Measurements from ENCODE around the gene ADSS2.

The ADSS2 gene

DNA sequence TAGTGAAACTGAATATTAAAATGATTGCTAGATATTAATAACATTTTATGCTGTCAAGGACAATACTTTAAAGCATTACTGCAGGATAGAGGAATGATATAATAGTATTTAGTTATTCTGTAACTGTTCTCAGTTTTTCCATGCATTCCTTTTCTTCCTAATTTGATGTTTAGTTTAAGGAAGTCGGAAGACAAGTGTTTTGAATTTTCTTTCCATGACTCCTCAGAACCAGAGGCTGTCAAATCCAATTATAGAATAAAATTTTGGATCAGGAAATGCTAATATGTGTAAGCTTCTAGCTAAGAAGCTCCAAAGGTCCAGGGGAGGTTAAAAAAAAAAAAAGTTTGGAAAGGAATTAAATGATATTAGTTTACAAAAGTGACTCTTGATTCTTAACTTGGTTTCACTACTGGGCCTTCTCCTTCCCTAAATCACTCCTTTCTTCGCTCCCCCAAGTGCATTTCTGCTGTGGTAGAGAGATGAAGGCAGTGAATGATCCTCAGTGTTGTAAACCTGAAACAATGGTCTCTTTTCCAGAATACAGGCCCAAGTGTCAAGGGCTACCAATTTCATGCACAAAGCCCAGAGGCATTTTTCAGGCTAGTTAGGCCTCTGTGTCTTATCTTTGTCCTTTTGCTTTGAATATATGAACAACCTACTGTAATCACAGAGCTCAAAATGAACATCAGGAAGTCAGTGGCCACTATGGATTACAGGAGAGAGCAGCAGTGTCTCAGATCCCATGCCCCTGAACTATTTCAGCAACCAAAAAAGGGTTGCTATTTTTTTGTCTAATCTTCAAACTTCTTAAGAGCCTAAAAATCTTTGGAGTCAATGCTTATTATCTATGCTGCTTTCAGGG is 6.2 kb downstream of the ADSS2 start:
- DNase-seq, result no peak

GRCh38 chr1:244444854-244445253 is 6.9 kb downstream of the ADSS2 start:
- DNase-seq, result no peak

DNA sequence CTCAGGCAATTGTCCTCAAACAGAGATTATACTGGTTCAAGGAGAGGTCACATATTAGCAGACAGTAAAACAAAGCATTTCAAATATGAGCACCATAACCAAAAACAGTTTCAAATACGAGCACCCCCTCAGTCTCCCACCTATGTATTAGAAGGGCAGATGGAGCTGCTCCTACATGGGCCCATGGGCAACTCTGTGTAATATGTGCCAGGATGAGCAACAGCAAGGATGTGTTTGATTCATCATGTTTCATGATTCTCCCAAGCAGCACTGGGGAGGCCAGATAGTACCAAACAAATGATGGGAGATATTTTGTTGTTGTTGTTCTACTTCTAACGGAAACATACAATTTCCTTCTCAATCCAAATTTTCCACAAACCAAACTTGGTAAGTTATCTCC is 8.9 kb downstream of the ADSS2 start:
- no peak for DNase-seq

GRCh38 chr1:244439391-244440032 is 12.2 kb downstream of the ADSS2 start:
- DNase-seq, result no peak

- no peak for DNase-seq
These were observed 14.6 kb downstream of the ADSS2 start for GRCh38 chr1:244437086-244437468.

DNA sequence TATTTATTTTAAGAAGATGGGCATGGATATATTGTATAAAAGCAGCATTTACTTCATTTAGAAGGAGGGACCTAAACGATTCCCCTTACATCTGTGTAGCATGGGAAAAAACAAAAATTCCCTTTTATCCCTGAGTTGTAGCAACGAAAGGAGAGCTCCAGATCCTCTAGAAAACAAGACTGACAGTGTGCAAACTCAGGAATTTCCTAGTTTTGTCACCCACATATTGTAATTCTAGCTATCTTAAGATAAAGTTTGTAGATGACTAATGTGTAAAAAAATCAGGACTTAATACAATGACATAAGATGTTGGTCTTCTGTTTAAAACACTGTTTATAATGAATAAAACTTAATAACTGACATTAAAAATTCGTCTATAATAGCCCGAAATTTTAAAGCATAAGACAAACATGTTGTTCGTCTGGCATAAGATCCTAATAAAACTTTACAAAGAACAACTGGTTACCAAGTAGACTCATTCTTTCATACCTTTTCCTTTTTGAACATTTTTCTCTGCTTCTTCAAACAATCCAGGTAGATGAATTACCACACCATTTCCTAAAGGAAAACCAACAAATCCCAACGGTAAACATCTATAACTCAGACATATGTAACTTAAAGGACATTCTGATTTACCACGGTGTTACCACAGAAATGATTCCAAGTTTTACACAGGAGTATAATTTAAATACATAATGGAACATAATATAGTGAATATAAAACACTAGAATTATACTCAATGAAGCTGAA is 15.2 kb downstream of the ADSS2 start:
- no peak for DNase-seq

DNA sequence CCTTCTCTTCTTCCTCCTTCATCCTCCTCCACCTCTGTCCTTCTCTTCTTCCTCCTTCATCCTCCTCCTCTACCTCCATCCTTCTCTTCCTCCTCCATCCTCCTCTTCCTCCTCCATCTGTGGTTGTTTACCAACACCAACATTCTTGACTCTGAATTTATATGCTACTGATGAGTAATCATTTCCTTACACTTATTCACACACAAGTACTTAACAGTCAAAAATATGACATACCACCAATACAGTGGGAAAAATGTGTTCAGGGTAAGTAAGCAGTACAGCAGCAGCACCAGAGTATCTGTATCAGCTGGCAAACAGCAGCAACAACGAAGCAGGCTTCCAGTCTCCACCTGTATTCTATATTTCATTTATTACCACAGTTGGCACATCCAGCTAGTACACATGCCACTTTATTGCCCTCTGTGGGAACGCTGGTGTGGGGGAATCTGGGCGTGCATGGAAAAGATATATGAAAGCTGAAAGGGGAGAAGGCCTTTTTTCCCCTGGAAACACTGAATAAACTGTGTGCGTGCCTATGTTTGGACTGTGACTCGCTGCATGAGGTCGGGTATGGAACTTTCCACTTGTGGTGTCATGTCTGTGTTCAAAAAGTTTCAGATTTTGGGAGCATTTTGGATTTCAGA is 16.0 kb downstream of the ADSS2 start:
- DNase-seq, result no peak

DNA sequence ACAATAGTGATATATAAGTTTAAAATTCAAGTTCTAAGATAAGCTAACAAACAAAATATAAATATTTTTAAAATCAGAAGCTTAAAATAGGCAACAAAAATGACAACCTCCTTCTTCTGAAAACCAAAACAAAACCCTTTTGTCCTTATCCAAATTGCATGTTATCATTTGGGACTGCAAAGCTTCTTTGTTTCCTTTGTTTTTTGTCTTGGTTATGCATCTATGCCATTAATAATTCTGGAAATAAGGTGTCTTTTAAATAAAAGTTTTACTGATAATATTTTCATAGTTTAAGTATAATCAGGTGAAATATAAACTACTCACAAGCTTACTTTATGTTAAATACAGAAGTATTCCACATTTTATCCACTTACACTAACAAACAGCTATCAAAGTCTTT is 20.5 kb downstream of the ADSS2 start:
- no peak for DNase-seq

DNA sequence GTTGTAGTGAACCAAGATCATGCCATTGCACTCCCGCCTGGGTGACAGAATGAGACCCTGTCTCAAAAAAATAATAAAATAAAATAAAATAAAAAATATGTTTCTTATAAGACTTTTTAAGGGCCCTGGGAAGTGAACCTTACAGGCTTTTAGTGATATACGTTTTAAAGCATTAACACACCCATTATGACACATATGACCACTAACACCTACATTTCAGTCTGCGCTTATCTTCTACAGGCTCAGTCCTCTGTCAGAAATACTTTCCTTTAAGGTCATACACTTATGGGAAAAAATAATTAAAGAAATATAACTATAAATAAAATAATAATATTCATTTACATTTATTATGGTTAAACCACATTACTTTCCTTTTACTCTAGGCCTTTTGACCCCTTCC is 21.9 kb downstream of the ADSS2 start:
- DNase-seq, result no peak

DNA sequence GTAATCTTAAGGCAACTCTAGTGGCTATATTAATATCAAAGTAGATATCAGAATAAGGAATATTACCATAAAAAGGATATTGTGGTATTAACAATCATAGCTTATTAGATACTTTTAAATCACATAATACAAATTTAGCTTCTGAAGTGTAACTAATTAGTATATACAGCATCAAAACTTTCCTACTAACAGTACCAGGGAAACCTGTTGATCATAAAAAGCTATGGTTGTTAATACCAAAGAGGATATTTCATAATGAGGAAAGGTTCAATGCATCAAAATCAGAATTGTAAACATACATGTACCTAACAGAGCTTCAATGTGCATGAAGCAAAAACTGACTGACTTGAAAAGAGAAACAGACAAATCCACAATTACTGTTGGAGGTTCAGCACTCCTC is 24.1 kb downstream of the ADSS2 start:
- DNase-seq, result no peak

DNA sequence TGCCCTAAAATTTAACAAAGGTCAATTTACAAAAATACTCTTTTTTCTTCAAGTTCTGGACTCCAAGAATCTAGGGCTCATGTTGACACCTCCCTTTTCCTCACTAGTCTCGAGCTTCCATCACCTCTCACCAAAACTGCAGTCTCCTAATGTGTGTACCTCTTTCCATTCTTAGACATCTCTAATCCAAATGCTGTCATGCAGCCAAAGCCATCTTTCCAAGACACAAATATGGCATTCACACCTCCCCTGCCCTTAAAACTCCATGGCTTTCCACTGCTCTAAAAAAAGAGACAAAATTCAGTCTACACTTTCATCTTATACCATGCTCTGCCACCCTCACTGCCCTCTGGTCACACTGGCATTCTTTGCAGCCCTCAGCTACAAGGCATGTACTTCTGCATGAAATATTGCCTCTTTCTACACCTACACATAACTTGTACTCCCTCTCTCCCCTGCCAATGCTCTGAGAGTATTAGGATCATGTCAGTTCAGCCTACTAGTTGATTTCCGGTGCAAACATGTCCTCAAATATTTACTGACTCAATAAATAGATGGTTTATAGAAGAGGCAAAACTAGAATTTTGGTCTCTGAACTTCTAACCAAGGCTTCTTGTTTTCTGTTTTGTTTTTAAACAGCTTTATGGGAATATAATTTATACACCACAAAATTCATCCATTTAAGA is 26.9 kb downstream of the ADSS2 start:
- DNase-seq, result no peak

DNA sequence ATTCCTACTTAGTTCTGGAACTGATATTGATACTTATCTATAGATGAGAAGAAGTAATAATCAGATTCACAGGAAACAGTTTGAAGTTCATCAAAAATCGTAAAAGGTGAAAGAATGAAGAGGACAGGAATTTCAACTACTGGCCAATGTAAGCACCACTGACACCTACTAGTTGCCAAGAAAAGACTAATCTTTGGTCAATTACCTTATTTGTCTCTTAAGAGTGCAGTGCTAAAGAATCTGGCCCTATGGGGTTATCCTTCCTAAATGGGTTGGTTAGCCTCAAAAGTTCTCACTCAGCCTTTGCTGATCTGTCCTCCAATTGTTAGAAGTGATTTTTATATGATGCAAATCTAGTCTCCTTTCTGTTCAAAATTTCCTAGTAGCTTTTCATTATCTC is 29.5 kb downstream of the ADSS2 start:
- DNase-seq, result no peak

DNA sequence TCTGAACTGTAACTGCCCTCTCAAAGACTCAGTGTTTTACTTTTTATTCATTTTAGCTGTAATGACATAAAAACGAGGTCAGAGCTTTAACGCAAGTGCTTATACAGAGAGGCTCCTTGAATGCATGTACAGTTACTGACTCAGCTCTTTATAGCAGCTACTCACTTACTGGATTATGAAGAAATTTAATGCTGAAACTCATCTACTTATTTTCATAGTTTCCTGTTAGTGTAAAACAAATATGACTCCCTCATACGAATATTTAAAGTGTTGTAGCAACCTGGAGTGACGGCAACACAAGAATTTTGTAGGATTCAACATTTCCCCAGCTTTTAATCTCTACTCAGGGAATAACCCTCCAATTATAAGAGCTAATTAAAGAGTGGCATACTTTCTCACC is 32.7 kb downstream of the ADSS2 start:
- no peak for DNase-seq

DNA sequence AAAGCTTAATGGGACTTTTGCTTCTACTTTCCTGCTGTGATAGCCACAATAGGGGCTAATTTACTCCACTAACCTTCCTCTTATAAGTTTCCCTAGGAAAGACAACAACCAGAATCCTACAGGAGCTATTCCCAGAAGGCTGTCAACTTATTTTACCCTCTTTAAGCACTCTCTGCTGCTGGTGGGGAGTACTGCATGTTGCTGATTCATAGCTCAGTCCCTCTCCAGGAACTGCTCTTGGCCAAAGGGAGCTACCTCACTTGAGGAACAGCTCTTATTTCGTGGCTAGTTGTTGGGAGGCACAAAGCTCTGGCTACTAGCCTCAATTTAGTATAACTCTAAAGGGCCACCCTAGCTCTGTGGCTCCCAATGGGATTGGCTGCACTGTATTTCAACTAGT is 37.2 kb downstream of the ADSS2 start:
- DNase-seq, result no peak

- DNase-seq, result no peak
These were observed 38.0 kb downstream of the ADSS2 start for GRCh38 chr1:244413736-244414135.

DNA sequence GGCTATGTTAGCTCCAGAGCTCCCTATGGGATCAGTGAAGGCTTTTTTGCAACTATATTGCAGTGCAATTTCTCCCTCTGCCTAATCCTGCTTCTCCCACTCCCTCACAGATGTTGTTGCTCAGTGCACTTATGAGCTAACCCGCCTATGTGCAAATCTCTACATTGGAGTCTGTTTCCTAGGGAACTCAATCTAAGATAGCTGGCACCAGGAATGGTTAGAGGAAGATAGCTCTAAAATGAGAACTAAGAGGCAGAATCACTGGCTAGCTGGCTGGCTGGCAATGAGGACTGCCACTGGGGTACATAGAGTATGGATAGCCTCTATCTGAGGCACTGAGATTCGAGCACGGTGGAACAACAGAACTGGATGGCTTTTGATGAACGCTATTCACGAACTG is 39.5 kb downstream of the ADSS2 start:
- DNase-seq, result no peak

DNA sequence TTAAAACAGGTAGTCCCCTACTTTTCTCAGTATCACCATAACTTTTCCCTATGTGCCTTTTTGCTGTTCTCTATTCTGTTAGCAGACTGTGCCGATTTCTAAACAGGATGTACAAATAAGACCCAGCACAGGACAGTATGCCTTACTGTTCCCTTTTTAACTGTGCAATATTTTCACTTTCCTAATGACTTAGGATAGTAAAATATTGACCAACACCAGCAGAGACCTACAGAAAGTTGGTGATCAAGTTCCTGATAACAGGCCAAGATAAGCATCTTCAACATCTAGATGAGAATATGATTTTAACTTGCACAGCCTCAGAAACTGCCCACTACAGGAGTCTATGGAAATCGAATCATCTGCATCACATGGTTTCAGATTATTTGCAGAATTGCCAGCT is 42.0 kb downstream of the ADSS2 start:
- DNase-seq, result no peak

GRCh38 chr1:244406337-244406736 is 45.4 kb downstream of the ADSS2 start:
- DNase-seq, result no peak

GRCh38 chr1:244405856-244406255 is 45.9 kb downstream of the ADSS2 start:
- no peak for DNase-seq

- DNase-seq, result no peak
These were observed 48.3 kb downstream of the ADSS2 start for GRCh38 chr1:244403431-244403830.

DNA sequence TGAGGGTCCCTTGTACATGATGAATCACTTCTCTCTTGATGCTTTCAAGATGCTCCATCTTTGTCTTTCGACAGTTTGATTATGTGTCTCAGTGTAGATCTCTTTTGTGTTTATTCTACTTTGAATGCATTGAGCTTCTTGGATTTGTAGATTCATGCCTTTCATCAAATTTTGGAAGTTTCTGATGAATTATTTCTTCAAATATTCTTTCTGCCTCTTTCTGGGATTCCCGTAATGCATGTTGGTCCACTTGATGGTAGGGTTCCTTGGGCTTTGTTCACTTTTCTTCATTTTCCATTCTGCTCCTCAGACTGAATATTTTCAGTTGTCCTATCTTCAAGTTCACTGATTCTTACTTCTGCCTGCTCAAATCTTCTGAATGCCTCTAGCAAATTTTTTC is 50.7 kb downstream of the ADSS2 start:
- no peak for DNase-seq

DNA sequence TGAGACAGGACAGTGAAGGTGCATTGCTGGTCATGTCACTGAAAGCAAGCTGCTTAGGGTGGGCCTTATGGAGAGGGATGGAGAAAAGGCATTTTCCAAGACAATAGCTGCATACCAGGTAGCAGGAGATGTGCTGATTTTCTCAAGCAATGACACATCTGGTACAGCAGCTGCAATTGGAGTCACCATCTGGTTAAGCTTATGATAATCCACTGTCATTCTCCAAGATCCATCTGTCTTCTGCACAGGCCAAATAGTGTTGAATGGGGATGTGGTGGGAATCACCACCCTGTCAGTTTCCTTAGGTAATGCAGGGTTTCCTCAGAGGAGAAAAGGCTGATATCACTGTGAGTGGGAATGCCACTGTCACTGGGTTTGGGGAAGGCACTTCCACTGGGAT is 54.6 kb downstream of the ADSS2 start:
- DNase-seq, result no peak

GRCh38 chr1:244395965-244396364 is 55.7 kb downstream of the ADSS2 start:
- no peak for DNase-seq
